ENCODE measurements around the gene MIA2. TPM values are rescaled to one million over a fixed set of nuclear protein-coding genes. Genes with fewer than 3 reads are reported as not detected.
"Not testable (repeated sequence)": the region's sequence is repeated elsewhere in the genome, so short reads cannot be mapped to it uniquely, and the experiment has no call there.

MIA2 gene
- total RNA-seq, 2 donors from 2014 or later = 28.7 to 45.4 TPM

DNA sequence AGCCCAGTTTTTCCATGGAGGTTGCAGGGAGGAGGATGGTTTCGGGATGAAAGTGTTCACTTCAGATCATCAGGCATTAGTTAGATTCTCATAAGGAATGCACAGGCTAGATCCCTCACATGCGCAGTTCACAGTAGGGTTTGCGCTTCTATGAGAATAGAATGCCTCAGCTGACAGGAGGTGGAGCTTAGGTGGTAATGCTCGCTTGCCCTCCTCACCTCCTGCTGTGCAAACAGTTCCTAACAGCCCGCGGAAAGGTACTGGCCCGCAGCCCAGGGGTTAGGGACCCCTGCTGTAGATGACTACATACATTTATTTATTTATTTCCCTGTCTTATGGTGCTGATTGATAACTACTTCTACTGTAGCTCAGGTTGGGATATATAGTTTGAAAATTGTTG, 105.3 kb downstream of the MIA2 start:
- WGBS = 65% methylated on average over 7 of the region's 7 CpGs
- no peak overlapping the region for H3K4me3 ChIP-seq
- DNase-seq (ENCODE audit: low spot score) = no peak
- no peaks in the 10 kb centered on the region for H3K9me3 ChIP-seq
- no peaks in the 10 kb centered on the region for H3K27me3 ChIP-seq (replicated peaks; ENCODE audit: insufficient read depth)
- TF ChIP-seq, protein P1, sequence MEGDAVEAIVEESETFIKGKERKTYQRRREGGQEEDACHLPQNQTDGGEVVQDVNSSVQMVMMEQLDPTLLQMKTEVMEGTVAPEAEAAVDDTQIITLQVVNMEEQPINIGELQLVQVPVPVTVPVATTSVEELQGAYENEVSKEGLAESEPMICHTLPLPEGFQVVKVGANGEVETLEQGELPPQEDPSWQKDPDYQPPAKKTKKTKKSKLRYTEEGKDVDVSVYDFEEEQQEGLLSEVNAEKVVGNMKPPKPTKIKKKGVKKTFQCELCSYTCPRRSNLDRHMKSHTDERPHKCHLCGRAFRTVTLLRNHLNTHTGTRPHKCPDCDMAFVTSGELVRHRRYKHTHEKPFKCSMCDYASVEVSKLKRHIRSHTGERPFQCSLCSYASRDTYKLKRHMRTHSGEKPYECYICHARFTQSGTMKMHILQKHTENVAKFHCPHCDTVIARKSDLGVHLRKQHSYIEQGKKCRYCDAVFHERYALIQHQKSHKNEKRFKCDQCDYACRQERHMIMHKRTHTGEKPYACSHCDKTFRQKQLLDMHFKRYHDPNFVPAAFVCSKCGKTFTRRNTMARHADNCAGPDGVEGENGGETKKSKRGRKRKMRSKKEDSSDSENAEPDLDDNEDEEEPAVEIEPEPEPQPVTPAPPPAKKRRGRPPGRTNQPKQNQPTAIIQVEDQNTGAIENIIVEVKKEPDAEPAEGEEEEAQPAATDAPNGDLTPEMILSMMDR (IDR thresholded peaks at IDR 0.05) = no peak
- TF ChIP-seq POLR2AphosphoS5 (IDR thresholded peaks at IDR 0.05) (no peak), POLR2A (IDR thresholded peaks at IDR 0.05) (no peak)
- no peaks in the 10 kb centered on the region for H3K36me3 ChIP-seq
- H3K27ac ChIP-seq = no peak overlapping the region
- intact Hi-C loops (cut with DNase I) = no loop called here
- no peaks in the 10 kb centered on the region for H3K4me1 ChIP-seq (replicated peaks)

DNA sequence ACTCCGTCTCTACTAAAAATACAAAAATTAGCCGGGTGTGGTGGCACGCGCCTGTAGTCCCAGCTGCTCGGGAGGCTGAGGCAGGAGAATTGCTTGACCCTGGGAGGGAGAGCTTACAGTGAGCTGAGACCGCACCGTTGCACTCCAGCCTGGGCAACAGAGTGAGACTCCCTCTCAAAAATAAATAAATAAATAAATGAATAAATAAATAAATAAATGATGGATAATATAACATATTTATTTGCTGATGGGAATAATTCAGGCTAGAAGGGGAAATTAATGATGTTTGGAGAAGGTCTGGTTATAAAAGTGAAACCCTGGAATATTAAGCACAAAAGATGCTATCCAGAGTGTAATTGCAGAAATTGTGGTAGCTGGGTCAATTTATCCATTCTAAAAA, 107.4 kb downstream of the MIA2 start:
- intact Hi-C loops (cut with DNase I); H3K4me3 ChIP-seq; H3K9me3 ChIP-seq; H3K27me3 ChIP-seq (replicated peaks; ENCODE audit: insufficient read depth); H3K36me3 ChIP-seq; H3K27ac ChIP-seq; DNase-seq (ENCODE audit: low spot score); H3K4me1 ChIP-seq (replicated peaks): not testable (repeated sequence)
- WGBS = 97% methylated on average over 7 of the region's 7 CpGs

DNA sequence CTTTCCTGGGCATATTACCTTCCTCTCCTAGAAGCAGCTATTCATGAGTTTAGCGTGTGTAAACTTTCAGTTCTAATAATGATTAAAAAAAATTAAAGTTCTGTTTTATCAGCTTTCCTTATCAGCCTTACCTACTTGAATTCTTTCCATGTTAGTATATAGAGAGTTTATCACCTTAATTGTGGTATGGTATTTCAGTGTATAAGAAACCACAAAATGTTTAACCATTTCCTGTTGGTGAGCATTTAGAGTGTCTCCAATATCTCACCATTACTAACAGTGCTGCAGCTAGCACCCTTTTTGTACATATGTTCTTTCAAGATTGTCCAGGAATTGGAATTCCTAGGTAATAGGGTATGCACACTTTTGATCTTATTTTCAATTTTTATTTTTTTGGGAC, 109.1 kb downstream of the MIA2 start:
- no peak for TF ChIP-seq POLR2AphosphoS5 (IDR thresholded peaks at IDR 0.05)
- TF ChIP-seq, protein P1 (IDR thresholded peaks at IDR 0.05) = no peak
- TF ChIP-seq POLR2A (IDR thresholded peaks at IDR 0.05) = no peak
- no peak for DNase-seq (ENCODE audit: low spot score)
- 88% methylated on average over 1 of the region's 1 CpG for WGBS
- H3K9me3 ChIP-seq = no peaks in the 10 kb centered on the region
- H3K4me3 ChIP-seq = no peak overlapping the region
- no peaks in the 10 kb centered on the region for H3K36me3 ChIP-seq
- no peaks in the 10 kb centered on the region for H3K4me1 ChIP-seq (replicated peaks)
- intact Hi-C loops (cut with DNase I) = no loop called here
- no peaks in the 10 kb centered on the region for H3K27me3 ChIP-seq (replicated peaks; ENCODE audit: insufficient read depth)
- H3K27ac ChIP-seq = no peak overlapping the region

DNA sequence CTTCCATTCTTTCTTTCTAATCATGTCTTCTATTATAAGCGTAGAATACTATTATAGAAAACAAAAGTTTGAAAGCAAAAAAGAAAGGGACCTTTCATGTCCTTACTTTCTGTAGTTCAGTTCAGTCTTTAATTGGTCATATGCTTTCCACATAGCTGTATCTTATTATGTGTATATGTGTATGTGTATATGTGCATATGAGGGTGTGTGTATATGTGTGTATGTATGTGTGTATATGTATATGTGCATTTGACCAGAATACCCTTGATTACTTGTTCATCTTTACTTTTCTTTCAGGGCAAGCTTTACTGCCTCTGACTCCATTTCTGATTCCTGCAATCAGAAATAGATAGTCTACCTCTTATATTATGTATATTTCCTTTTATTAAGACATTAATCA, 109.9 kb downstream of the MIA2 start:
- no peak for DNase-seq (ENCODE audit: low spot score)
- H3K27ac ChIP-seq = no peak overlapping the region
- no peaks in the 10 kb centered on the region for H3K36me3 ChIP-seq
- no peak overlapping the region for H3K4me3 ChIP-seq
- no peaks in the 10 kb centered on the region for H3K27me3 ChIP-seq (replicated peaks; ENCODE audit: insufficient read depth)
- intact Hi-C loops (cut with DNase I) = no loop called here
- TF ChIP-seq POLR2A (IDR thresholded peaks at IDR 0.05) = no peak
- no peak for TF ChIP-seq POLR2AphosphoS5 (IDR thresholded peaks at IDR 0.05)
- TF ChIP-seq, protein P1 (IDR thresholded peaks at IDR 0.05) = no peak
- 98% methylated on average over 1 of the region's 1 CpG for WGBS
- no peaks in the 10 kb centered on the region for H3K4me1 ChIP-seq (replicated peaks)
- no peaks in the 10 kb centered on the region for H3K9me3 ChIP-seq

DNA sequence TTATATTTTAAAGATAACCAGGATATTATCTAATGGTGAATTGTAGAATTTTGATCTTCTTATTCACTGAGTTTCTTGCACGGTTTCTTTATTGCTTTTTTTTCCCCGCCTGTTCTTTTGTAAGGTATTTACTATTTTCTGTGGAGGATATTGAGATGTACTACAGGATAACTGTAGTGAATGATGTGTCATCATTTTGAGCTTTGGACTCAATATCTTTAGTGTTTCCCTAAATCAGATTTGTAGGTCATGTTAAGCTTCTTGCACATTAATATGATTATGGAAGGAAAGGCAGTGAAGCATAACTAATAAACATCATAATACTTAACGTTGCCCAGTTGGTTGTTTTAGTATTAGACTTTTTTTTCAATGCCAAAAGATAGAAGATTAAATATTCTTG, 117.2 kb downstream of the MIA2 start:
- Histone ChIP-seq H3K36me3 (no peaks in the 10 kb centered on the region), H3K4me1 (replicated peaks) (no peaks in the 10 kb centered on the region), H3K27me3 (replicated peaks; ENCODE audit: insufficient read depth) (no peaks in the 10 kb centered on the region), H3K4me3 (no peak overlapping the region), H3K9me3 (no peaks in the 10 kb centered on the region), H3K27ac (no peak overlapping the region)
- no peak for DNase-seq (ENCODE audit: low spot score)
- WGBS = 86% methylated on average over 3 of the region's 3 CpGs
- no peak for TF ChIP-seq POLR2A (IDR thresholded peaks at IDR 0.05)
- TF ChIP-seq, protein P1 (IDR thresholded peaks at IDR 0.05) = no peak
- TF ChIP-seq POLR2AphosphoS5 (IDR thresholded peaks at IDR 0.05) = no peak
- intact Hi-C loops (cut with DNase I) = no loop called here

Measured in prostate gland (tissue), 2 donors.